ENCODE results near the gene URAD.
"Not testable (repeated sequence)": the region's sequence is repeated elsewhere in the genome, so short reads cannot be mapped to it uniquely, and the experiment has no call there.

URAD gene

GRCh38 chr13:28014301-28014700 lies 25.8 kb upstream of the URAD start:
- no peak for DNase-seq
- Histone ChIP-seq H3K27me3 (peaks cover 25% of the 10 kb centered on the region), H3K4me3 (ENCODE audit: low read depth, low read length) (no peak overlapping the region), H3K9me3 (no peaks in the 10 kb centered on the region), H3K4me1 (no peaks in the 10 kb centered on the region), H3K36me3 (no peaks in the 10 kb centered on the region)
- TF ChIP-seq CTCF (IDR thresholded peaks at IDR 0.05; ENCODE audit: low read depth, low read length), result no peak

- Histone ChIP-seq H3K4me1 (no peaks in the 10 kb centered on the region), H3K27me3 (peaks cover 29% of the 10 kb centered on the region), H3K9me3 (no peaks in the 10 kb centered on the region), H3K4me3 (ENCODE audit: low read depth, low read length) (no peak overlapping the region), H3K36me3 (no peaks in the 10 kb centered on the region)
- DNase-seq, result no peak
- TF ChIP-seq CTCF (IDR thresholded peaks at IDR 0.05; ENCODE audit: low read depth, low read length), result no peak
Measured at GRCh38 chr13:28013482-28013881, 25.0 kb upstream of the URAD start.

- no peaks in the 10 kb centered on the region for H3K36me3 ChIP-seq
- H3K4me3 ChIP-seq (ENCODE audit: low read depth, low read length), result no peak overlapping the region
- H3K9me3 ChIP-seq, result no peaks in the 10 kb centered on the region
- no peak for TF ChIP-seq CTCF (IDR thresholded peaks at IDR 0.05; ENCODE audit: low read depth, low read length)
- DNase-seq, result no peak
- H3K27me3 ChIP-seq, result peaks cover 33% of the 10 kb centered on the region
- no peaks in the 10 kb centered on the region for H3K4me1 ChIP-seq
Measured at GRCh38 chr13:28012896-28013295, 24.4 kb upstream of the URAD start.

- H3K4me3 ChIP-seq (ENCODE audit: low read depth, low read length), result no peak overlapping the region
- TF ChIP-seq CTCF (IDR thresholded peaks at IDR 0.05; ENCODE audit: low read depth, low read length), result no peak
- H3K36me3 ChIP-seq, result no peaks in the 10 kb centered on the region
- no peaks in the 10 kb centered on the region for H3K4me1 ChIP-seq
- no peaks in the 10 kb centered on the region for H3K9me3 ChIP-seq
- peaks cover 33% of the 10 kb centered on the region for H3K27me3 ChIP-seq
- no peak for DNase-seq
Measured at GRCh38 chr13:28012383-28012782, 23.9 kb upstream of the URAD start.

GRCh38 chr13:28010046-28010445 lies 21.6 kb upstream of the URAD start:
- H3K4me3 ChIP-seq (ENCODE audit: low read depth, low read length), result no peak overlapping the region
- DNase-seq, result no peak

GRCh38 chr13:28005016-28005415 lies 16.5 kb upstream of the URAD start:
- H3K27me3 ChIP-seq, result peaks cover 31% of the 10 kb centered on the region
- H3K36me3 ChIP-seq; H3K4me3 ChIP-seq (ENCODE audit: low read depth, low read length); H3K4me1 ChIP-seq; H3K9me3 ChIP-seq; DNase-seq: not testable (repeated sequence)

More at GRCh38 chr13:28010046-28010445, 21.6 kb upstream of the URAD start:
- no peaks in the 10 kb centered on the region for H3K36me3 ChIP-seq
- peaks cover 31% of the 10 kb centered on the region for H3K27me3 ChIP-seq
- no peak for TF ChIP-seq CTCF (IDR thresholded peaks at IDR 0.05; ENCODE audit: low read depth, low read length)
- H3K4me1 ChIP-seq, result no peaks in the 10 kb centered on the region
- no peaks in the 10 kb centered on the region for H3K9me3 ChIP-seq

All from BE2C (cell line).